ENCODE results near the gene SETD3.

Gene SETD3

GRCh38 chr14:99416909-99417308 is 63.8 kb downstream of the SETD3 start:
- no peaks in the 10 kb centered on the region for H3K27me3 ChIP-seq (ENCODE audit: low read depth, low read length)
- H3K4me3 ChIP-seq (ENCODE audit: low read depth in 1 of 2, low read length in 2 of 2) = no peak overlapping the region
- peaks cover 0 to 4% of the 10 kb centered on the region in 2 donors for H3K4me1 ChIP-seq (ENCODE audit: control insufficient read depth in 1 of 2, insufficient read depth in 2 of 2, low read length in 2 of 2)
- H3K36me3 ChIP-seq (ENCODE audit: control insufficient read depth in 1 of 2, insufficient read depth in 2 of 2, low read length in 2 of 2) = peaks cover 11 to 12% of the 10 kb centered on the region in 2 donors
- H3K27ac ChIP-seq (ENCODE audit: low read length) = no peak overlapping the region
- no peaks in the 10 kb centered on the region for H3K9me3 ChIP-seq (ENCODE audit: control insufficient read depth in 1 of 2, low read length in 2 of 2)

GRCh38 chr14:99415496-99416281 is 65.0 kb downstream of the SETD3 start:
- Histone ChIP-seq H3K4me3 (ENCODE audit: low read depth in 1 of 2, low read length in 2 of 2) (no peak overlapping the region), H3K4me1 (ENCODE audit: control insufficient read depth in 1 of 2, insufficient read depth in 2 of 2, low read length in 2 of 2) (no peaks in the 10 kb centered on the region), H3K27ac (ENCODE audit: low read length) (no peak overlapping the region)

GRCh38 chr14:99413911-99414310 is 66.7 kb downstream of the SETD3 start:
- H3K9me3 ChIP-seq (ENCODE audit: control insufficient read depth in 1 of 2, low read length in 2 of 2) = no peaks in the 10 kb centered on the region

More at GRCh38 chr14:99415496-99416281, 65.0 kb downstream of the SETD3 start:
- peaks cover 12 to 14% of the 10 kb centered on the region in 2 donors for H3K36me3 ChIP-seq (ENCODE audit: control insufficient read depth in 1 of 2, insufficient read depth in 2 of 2, low read length in 2 of 2)
- H3K9me3 ChIP-seq (ENCODE audit: control insufficient read depth in 1 of 2, low read length in 2 of 2) = no peaks in the 10 kb centered on the region
- H3K27me3 ChIP-seq (ENCODE audit: low read depth, low read length) = no peaks in the 10 kb centered on the region

GRCh38 chr14:99413172-99413571 is 67.5 kb downstream of the SETD3 start:
- Histone ChIP-seq H3K27me3 (ENCODE audit: low read depth, low read length) (no peaks in the 10 kb centered on the region), H3K4me1 (ENCODE audit: control insufficient read depth in 1 of 2, insufficient read depth in 2 of 2, low read length in 2 of 2) (no peaks in the 10 kb centered on the region), H3K9me3 (ENCODE audit: control insufficient read depth in 1 of 2, low read length in 2 of 2) (no peaks in the 10 kb centered on the region), H3K27ac (ENCODE audit: low read length) (no peak overlapping the region), H3K36me3 (ENCODE audit: control insufficient read depth in 1 of 2, insufficient read depth in 2 of 2, low read length in 2 of 2) (peaks cover 23 to 32% of the 10 kb centered on the region in 2 donors), H3K4me3 (ENCODE audit: low read depth in 1 of 2, low read length in 2 of 2) (no peak overlapping the region)

More at GRCh38 chr14:99413911-99414310, 66.7 kb downstream of the SETD3 start:
- H3K27ac ChIP-seq (ENCODE audit: low read length) = no peak overlapping the region
- no peak overlapping the region for H3K4me3 ChIP-seq (ENCODE audit: low read depth in 1 of 2, low read length in 2 of 2)
- no peaks in the 10 kb centered on the region for H3K4me1 ChIP-seq (ENCODE audit: control insufficient read depth in 1 of 2, insufficient read depth in 2 of 2, low read length in 2 of 2)
- no peaks in the 10 kb centered on the region for H3K27me3 ChIP-seq (ENCODE audit: low read depth, low read length)
- H3K36me3 ChIP-seq (ENCODE audit: control insufficient read depth in 1 of 2, insufficient read depth in 2 of 2, low read length in 2 of 2) = peaks cover 23 to 24% of the 10 kb centered on the region in 2 donors

GRCh38 chr14:99412117-99413061 is 68.3 kb downstream of the SETD3 start:
- Histone ChIP-seq H3K4me3 (ENCODE audit: low read depth in 1 of 2, low read length in 2 of 2) (no peak overlapping the region), H3K4me1 (ENCODE audit: control insufficient read depth in 1 of 2, insufficient read depth in 2 of 2, low read length in 2 of 2) (no peaks in the 10 kb centered on the region), H3K27me3 (ENCODE audit: low read depth, low read length) (no peaks in the 10 kb centered on the region), H3K27ac (ENCODE audit: low read length) (no peak overlapping the region), H3K9me3 (ENCODE audit: control insufficient read depth in 1 of 2, low read length in 2 of 2) (no peaks in the 10 kb centered on the region), H3K36me3 (ENCODE audit: control insufficient read depth in 1 of 2, insufficient read depth in 2 of 2, low read length in 2 of 2) (peaks cover 23 to 32% of the 10 kb centered on the region in 2 donors)

- H3K4me3 ChIP-seq (ENCODE audit: low read depth in 1 of 2, low read length in 2 of 2) = no peak overlapping the region
- no peaks in the 10 kb centered on the region for H3K4me1 ChIP-seq (ENCODE audit: control insufficient read depth in 1 of 2, insufficient read depth in 2 of 2, low read length in 2 of 2)
- no peak overlapping the region for H3K27ac ChIP-seq (ENCODE audit: low read length)
- H3K36me3 ChIP-seq (ENCODE audit: control insufficient read depth in 1 of 2, insufficient read depth in 2 of 2, low read length in 2 of 2) = peaks cover 30 to 40% of the 10 kb centered on the region in 2 donors
- H3K27me3 ChIP-seq (ENCODE audit: low read depth, low read length) = no peaks in the 10 kb centered on the region
- no peaks in the 10 kb centered on the region for H3K9me3 ChIP-seq (ENCODE audit: control insufficient read depth in 1 of 2, low read length in 2 of 2)
Observed at GRCh38 chr14:99410019-99410418, 70.6 kb downstream of the SETD3 start.

- no peaks in the 10 kb centered on the region for H3K4me1 ChIP-seq (ENCODE audit: control insufficient read depth in 1 of 2, insufficient read depth in 2 of 2, low read length in 2 of 2)
- no peak overlapping the region for H3K4me3 ChIP-seq (ENCODE audit: low read depth in 1 of 2, low read length in 2 of 2)
- no peaks in the 10 kb centered on the region for H3K9me3 ChIP-seq (ENCODE audit: control insufficient read depth in 1 of 2, low read length in 2 of 2)
- no peaks in the 10 kb centered on the region for H3K27me3 ChIP-seq (ENCODE audit: low read depth, low read length)
- peaks cover 39 to 50% of the 10 kb centered on the region in 2 donors for H3K36me3 ChIP-seq (ENCODE audit: control insufficient read depth in 1 of 2, insufficient read depth in 2 of 2, low read length in 2 of 2)
- H3K27ac ChIP-seq (ENCODE audit: low read length) = no peak overlapping the region
Observed at GRCh38 chr14:99408971-99409289, 71.7 kb downstream of the SETD3 start.

GRCh38 chr14:99408286-99408970 is 72.2 kb downstream of the SETD3 start:
- no peak overlapping the region for H3K4me3 ChIP-seq (ENCODE audit: low read depth in 1 of 2, low read length in 2 of 2)
- no peaks in the 10 kb centered on the region for H3K9me3 ChIP-seq (ENCODE audit: control insufficient read depth in 1 of 2, low read length in 2 of 2)
- H3K27me3 ChIP-seq (ENCODE audit: low read depth, low read length) = no peaks in the 10 kb centered on the region
- no peaks in the 10 kb centered on the region for H3K4me1 ChIP-seq (ENCODE audit: control insufficient read depth in 1 of 2, insufficient read depth in 2 of 2, low read length in 2 of 2)
- peaks cover 41 to 55% of the 10 kb centered on the region in 2 donors for H3K36me3 ChIP-seq (ENCODE audit: control insufficient read depth in 1 of 2, insufficient read depth in 2 of 2, low read length in 2 of 2)
- no peak overlapping the region for H3K27ac ChIP-seq (ENCODE audit: low read length)

- no peaks in the 10 kb centered on the region for H3K9me3 ChIP-seq (ENCODE audit: control insufficient read depth in 1 of 2, low read length in 2 of 2)
- no peaks in the 10 kb centered on the region for H3K27me3 ChIP-seq (ENCODE audit: low read depth, low read length)
- H3K4me1 ChIP-seq (ENCODE audit: control insufficient read depth in 1 of 2, insufficient read depth in 2 of 2, low read length in 2 of 2) = no peaks in the 10 kb centered on the region
- no peak overlapping the region for H3K4me3 ChIP-seq (ENCODE audit: low read depth in 1 of 2, low read length in 2 of 2)
- H3K27ac ChIP-seq (ENCODE audit: low read length) = no peak overlapping the region
- peaks cover 39 to 56% of the 10 kb centered on the region in 2 donors for H3K36me3 ChIP-seq (ENCODE audit: control insufficient read depth in 1 of 2, insufficient read depth in 2 of 2, low read length in 2 of 2)
Observed at GRCh38 chr14:99407416-99407815, 73.2 kb downstream of the SETD3 start.

- Histone ChIP-seq H3K9me3 (ENCODE audit: control insufficient read depth in 1 of 2, low read length in 2 of 2) (no peaks in the 10 kb centered on the region), H3K4me3 (ENCODE audit: low read depth in 1 of 2, low read length in 2 of 2) (no peak overlapping the region), H3K4me1 (ENCODE audit: control insufficient read depth in 1 of 2, insufficient read depth in 2 of 2, low read length in 2 of 2) (peaks cover 0 to 4% of the 10 kb centered on the region in 2 donors), H3K27me3 (ENCODE audit: low read depth, low read length) (no peaks in the 10 kb centered on the region), H3K36me3 (ENCODE audit: control insufficient read depth in 1 of 2, insufficient read depth in 2 of 2, low read length in 2 of 2) (peaks cover 47 to 56% of the 10 kb centered on the region in 2 donors), H3K27ac (ENCODE audit: low read length) (no peak overlapping the region)
Observed at GRCh38 chr14:99402950-99403349, 77.7 kb downstream of the SETD3 start.

GRCh38 chr14:99402285-99402648 is 78.4 kb downstream of the SETD3 start:
- H3K4me3 ChIP-seq (ENCODE audit: low read depth in 1 of 2, low read length in 2 of 2) = no peak overlapping the region
- no peak overlapping the region for H3K27ac ChIP-seq (ENCODE audit: low read length)
- peaks cover 47 to 61% of the 10 kb centered on the region in 2 donors for H3K36me3 ChIP-seq (ENCODE audit: control insufficient read depth in 1 of 2, insufficient read depth in 2 of 2, low read length in 2 of 2)
- no peaks in the 10 kb centered on the region for H3K9me3 ChIP-seq (ENCODE audit: control insufficient read depth in 1 of 2, low read length in 2 of 2)
- H3K27me3 ChIP-seq (ENCODE audit: low read depth, low read length) = no peaks in the 10 kb centered on the region
- H3K4me1 ChIP-seq (ENCODE audit: control insufficient read depth in 1 of 2, insufficient read depth in 2 of 2, low read length in 2 of 2) = peaks cover 0 to 4% of the 10 kb centered on the region in 2 donors

Measured in muscle layer of duodenum (tissue), 2 donors.